ENCODE measurements around the gene COA5. TPM values are rescaled to one million over a fixed set of nuclear protein-coding genes. Genes with fewer than 3 reads are reported as not detected.
"Not testable (repeated sequence)": the region's sequence is repeated elsewhere in the genome, so short reads cannot be mapped to it uniquely, and the experiment has no call there.

The COA5 gene
- total RNA-seq, 1 donor from 2014 or later: 26.3 TPM

- DNase-seq: no peak
Observed at GRCh38 chr2:98606431-98606830, 1.9 kb downstream of the COA5 start.

- no peak for DNase-seq
Observed at GRCh38 chr2:98605076-98605475, 3.2 kb downstream of the COA5 start.

- DNase-seq: peak; percentile 32
Observed at GRCh38 chr2:98604547-98604946, 3.8 kb downstream of the COA5 start.

GRCh38 chr2:98601532-98602132, 6.7 kb downstream of the COA5 start:
- no peak for DNase-seq

- DNase-seq: no peak
Observed at GRCh38 chr2:98598781-98599428, 9.4 kb downstream of the COA5 start.

GRCh38 chr2:98594665-98595064, 13.6 kb downstream of the COA5 start:
- DNase-seq: not testable (repeated sequence)

GRCh38 chr2:98592565-98592964, 15.7 kb downstream of the COA5 start:
- no peak for DNase-seq

GRCh38 chr2:98589489-98589888, 18.8 kb downstream of the COA5 start:
- no peak for DNase-seq

- no peak for DNase-seq
Observed at GRCh38 chr2:98588880-98589431, 19.4 kb downstream of the COA5 start.

- DNase-seq: no peak
Observed at GRCh38 chr2:98586551-98587140, 21.7 kb downstream of the COA5 start.

- no peak for DNase-seq
Observed at GRCh38 chr2:98585386-98585785, 22.9 kb downstream of the COA5 start.

- DNase-seq: no peak
Observed at GRCh38 chr2:98583816-98584618, 24.3 kb downstream of the COA5 start.

- no peak for DNase-seq
Observed at GRCh38 chr2:98583276-98583675, 25.0 kb downstream of the COA5 start.

- no peak for DNase-seq
Observed at GRCh38 chr2:98582523-98582922, 25.8 kb downstream of the COA5 start.

GRCh38 chr2:98580656-98581284, 27.5 kb downstream of the COA5 start:
- DNase-seq: no peak

- DNase-seq: no peak
Observed at GRCh38 chr2:98579926-98580325, 28.4 kb downstream of the COA5 start.

- no peak for DNase-seq
Observed at GRCh38 chr2:98578231-98578630, 30.1 kb downstream of the COA5 start.

- DNase-seq: no peak
Observed at GRCh38 chr2:98577313-98577712, 31.0 kb downstream of the COA5 start.

- no peak for DNase-seq
Observed at GRCh38 chr2:98576666-98577312, 31.5 kb downstream of the COA5 start.

- DNase-seq: no peak
Observed at GRCh38 chr2:98573426-98573825, 34.9 kb downstream of the COA5 start.

GRCh38 chr2:98572676-98573075, 35.6 kb downstream of the COA5 start:
- DNase-seq: no peak

GRCh38 chr2:98572211-98572610, 36.1 kb downstream of the COA5 start:
- DNase-seq: no peak

Measured in skin of body (tissue), 2 donors.